ENCODE results near the gene PGBD2. TPM values are rescaled to one million over a fixed set of nuclear protein-coding genes. Genes with fewer than 3 reads are reported as not detected.
A peak's percentile ranks its signal among the peaks of the same experiment; 100 is the strongest.

The PGBD2 gene, protein sequence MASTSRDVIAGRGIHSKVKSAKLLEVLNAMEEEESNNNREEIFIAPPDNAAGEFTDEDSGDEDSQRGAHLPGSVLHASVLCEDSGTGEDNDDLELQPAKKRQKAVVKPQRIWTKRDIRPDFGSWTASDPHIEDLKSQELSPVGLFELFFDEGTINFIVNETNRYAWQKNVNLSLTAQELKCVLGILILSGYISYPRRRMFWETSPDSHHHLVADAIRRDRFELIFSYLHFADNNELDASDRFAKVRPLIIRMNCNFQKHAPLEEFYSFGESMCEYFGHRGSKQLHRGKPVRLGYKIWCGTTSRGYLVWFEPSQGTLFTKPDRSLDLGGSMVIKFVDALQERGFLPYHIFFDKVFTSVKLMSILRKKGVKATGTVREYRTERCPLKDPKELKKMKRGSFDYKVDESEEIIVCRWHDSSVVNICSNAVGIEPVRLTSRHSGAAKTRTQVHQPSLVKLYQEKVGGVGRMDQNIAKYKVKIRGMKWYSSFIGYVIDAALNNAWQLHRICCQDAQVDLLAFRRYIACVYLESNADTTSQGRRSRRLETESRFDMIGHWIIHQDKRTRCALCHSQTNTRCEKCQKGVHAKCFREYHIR
- 1.4 TPM for polyA plus RNA-seq (2012; ENCODE audit: low read depth, missing spikeins)

DNA sequence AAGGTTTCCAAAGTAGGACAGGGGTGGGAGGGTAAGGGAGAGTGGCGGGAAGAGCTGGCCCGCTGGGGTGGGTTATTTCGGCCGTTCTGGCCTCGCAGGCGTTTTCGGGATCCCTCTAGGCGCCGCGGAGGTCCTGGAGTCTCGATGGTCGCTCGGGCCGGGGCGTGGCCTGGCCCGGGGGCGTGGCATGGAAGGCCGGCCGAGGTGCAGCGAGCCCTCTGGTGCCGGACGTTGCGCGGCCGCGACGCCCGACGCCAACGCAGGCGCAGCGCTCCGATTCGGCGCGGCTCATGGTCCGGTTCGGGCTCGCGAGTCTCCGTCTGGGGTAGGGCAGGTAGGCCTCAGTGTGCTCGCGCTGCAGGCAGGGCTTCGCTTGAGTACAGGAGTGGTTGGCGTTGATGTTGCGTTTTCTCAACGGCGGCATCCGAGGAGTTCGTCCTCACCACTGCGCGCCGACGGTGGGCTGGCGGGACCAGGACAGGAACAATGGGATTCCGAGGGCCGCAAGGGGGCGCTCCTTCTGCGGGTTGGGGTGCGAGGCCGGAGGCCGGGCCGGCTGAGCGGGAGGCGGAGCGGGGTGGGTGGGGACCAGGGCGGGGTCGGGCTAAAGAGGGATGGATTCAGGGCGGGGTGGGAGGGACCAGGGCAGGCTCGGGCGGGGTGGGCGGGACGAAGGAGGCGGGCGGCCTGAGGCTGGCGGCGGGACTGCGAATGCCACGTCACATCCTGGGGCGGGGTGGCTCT lies at the start of gene PGBD2:
PGBD2 (plus strand) TSS at position 227 of the 744 bp plus-strand sequence. CDS start 7,628 bp downstream, outside the sequence.
- TF ChIP-seq POU2F2 (IDR thresholded peaks at IDR 0.05; ENCODE audit: low read depth, low read length) (no peak; the same call in 1 of the 2 replicates), TAF1 (IDR thresholded peaks at IDR 0.05; ENCODE audit: low read depth, low read length) (peak; percentile 79; the same call in 1 of the 2 replicates), POLR2A (IDR thresholded peaks at IDR 0.05; ENCODE audit: low read depth, low read length) (peak; percentile 89), POLR2AphosphoS5 (IDR thresholded peaks at IDR 0.05; ENCODE audit: low read depth, low read length) (peak; percentile 90)
- DNase-seq (ENCODE audit: insufficient read length, low spot score) (peak; percentile 85), FAIRE-seq (peak; percentile 98)

DNA sequence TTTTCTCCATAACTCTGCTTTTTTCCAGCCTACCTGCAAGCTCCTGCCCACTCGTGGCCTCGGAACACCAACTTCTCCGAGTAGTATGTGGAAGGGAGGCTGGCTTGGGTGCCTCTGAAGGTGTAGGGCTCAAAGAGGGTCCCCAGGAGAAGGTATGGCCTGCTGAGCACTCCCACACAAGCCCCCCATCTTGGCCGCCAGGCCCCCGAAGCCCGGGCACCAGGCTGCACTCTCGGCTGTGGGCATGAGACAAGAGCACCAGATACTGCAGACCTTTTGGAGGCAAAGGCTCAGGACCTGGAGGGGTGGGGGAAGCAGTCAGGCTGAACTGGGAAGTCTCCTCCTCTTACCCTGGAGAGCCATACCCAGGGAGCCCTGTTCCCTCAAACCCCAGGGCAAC lies 48.8 kb upstream of the PGBD2 start:
- TF ChIP-seq TAF1 (IDR thresholded peaks at IDR 0.05; ENCODE audit: low read depth, low read length) = no peak
- no peak for DNase-seq (ENCODE audit: insufficient read length, low spot score)
- FAIRE-seq = no peak

DNA sequence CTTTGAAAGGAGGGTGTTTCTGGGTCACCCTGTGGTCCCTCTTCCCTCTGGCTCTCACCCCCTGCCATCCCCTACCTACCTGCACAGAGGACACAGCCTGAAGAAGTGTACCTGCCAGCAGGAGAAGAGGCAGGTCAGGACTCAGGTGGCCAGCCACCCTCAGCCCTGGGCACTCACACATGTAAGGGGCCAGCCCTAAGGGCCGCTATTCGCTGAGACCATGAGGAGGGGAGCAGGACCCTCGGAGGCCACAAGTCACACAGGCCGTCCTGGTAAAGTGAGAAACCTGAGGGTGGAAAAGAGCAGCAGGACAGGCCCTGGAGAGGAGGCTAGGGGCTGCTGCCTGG lies 48.3 kb upstream of the PGBD2 start:
- FAIRE-seq (no peak), DNase-seq (ENCODE audit: insufficient read length, low spot score) (no peak)
- no peak for TF ChIP-seq POLR2AphosphoS5 (IDR thresholded peaks at IDR 0.05; ENCODE audit: low read depth, low read length)
- TF ChIP-seq PAX5 (IDR thresholded peaks at IDR 0.05; ENCODE audit: insufficient read depth, low read length, severe bottlenecking) = no peak
- no peak for TF ChIP-seq POU2F2 (IDR thresholded peaks at IDR 0.05; ENCODE audit: low read depth, low read length)
- no peak for TF ChIP-seq TAF1 (IDR thresholded peaks at IDR 0.05; ENCODE audit: low read depth, low read length)
- TF ChIP-seq SPI1 (IDR thresholded peaks at IDR 0.05; ENCODE audit: low read depth, low read length) = no peak
- TF ChIP-seq POLR2A (IDR thresholded peaks at IDR 0.05; ENCODE audit: low read depth, low read length) = no peak

DNA sequence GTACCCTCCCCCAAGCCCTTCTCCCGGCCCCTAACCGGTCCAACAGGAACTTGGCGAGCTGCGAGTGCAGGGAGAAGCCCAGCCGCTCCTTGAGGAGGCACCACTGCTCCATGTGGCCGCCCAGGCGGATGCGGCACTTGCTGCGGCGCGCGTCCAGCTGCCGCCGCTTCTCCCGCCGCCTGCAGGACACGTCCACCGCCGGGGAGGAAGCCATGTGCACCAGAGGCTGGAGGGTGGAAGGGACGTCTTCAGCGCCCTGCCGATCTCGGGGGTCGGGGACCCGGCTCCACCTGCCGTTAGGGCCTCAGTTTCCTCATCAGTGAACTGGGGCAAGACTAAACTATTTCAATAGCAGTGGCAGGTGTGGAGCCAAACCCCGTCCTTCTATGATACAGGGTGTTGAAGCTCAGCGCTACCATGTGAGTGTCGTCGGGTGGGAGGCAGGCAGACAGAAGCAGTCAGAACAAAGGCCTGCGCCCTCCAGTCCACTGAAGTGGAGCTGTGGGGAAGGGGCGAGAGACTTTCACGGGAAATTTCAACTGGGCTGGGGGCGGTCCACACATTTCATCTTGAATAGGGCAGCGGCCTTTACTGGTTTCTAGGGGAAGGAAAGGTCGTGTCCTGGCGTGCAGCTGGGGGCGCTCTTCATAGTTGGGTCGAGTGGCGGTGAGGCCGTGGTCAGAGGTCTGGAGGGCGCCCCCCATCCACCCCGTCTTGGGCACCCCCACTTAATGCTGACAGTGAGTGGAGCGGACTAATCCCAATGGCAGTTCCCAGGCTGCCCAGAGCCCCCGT lies 47.7 kb upstream of the PGBD2 start:
- peak; percentile 41 for FAIRE-seq
- peak; percentile 66 for DNase-seq (ENCODE audit: insufficient read length, low spot score)
- TF ChIP-seq PAX5 (IDR thresholded peaks at IDR 0.05; ENCODE audit: insufficient read depth, low read length, severe bottlenecking) = no peak
- 0 out of 2 replicates have a peak, but pooled peaks have one; percentile 31 for TF ChIP-seq POU2F2 (IDR thresholded peaks at IDR 0.05; ENCODE audit: low read depth, low read length)

DNA sequence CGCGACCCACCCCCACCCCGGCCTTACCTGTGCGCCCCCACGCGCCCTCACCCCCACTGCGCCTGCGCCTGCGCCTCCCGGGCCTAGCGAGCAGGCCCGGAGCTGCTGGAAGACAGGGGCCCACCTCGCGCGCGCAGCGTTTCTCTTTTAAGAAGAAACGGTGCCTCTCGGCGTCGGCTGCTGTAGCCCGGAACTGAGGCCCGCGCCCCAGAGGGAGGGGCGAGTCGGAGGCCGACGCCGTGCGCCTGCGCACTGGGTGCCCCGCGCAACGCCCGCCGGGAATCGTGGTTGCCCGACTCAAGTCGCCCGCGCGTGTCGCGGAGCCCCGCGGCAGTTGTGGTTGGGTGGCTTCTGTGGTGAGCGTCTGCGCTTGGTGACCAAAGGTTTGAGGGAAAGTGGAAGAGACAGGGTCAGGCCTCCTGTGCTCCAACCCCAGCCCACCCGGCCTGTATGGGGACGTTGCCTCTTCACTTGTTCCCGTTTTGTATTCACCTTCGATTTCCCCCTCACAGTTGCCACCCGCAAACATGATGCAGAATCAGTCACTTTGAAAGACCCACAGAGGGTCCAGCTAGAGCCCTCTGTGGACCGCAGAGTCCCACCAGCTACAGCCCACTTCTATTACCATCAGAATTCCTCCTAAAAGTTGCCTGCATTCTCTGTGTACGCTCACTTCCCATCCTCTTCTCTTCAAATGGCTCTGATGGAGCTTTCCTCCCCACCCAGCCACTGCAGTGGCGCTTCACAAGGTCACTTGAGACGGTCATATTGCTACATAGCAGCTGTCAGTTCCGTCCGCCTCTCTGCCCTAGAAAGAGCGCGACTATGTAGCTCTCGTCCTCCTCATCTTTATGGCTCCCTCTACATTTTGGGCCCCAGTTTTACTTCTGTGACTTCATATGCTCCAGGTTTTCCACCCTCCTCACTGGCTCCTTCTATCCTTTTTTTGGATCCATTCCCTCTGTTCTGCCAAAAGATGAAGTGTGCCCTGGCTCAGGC lies 46.8 kb upstream of the PGBD2 start, which contains the start of gene ZNF692:
ZNF692 (minus strand) TSS at position 195 of the 999 bp plus-strand sequence. CDS start 776 bp downstream, outside the sequence.
- DNase-seq (ENCODE audit: insufficient read length, low spot score) (peak; percentile 98), FAIRE-seq (peak; percentile 95)
- TF ChIP-seq SPI1 (IDR thresholded peaks at IDR 0.05; ENCODE audit: low read depth, low read length) (no peak), POLR2AphosphoS5 (IDR thresholded peaks at IDR 0.05; ENCODE audit: low read depth, low read length) (peak; percentile 82), POLR2A (IDR thresholded peaks at IDR 0.05; ENCODE audit: low read depth, low read length) (peak; percentile 73; the same call in 1 of the 2 replicates), PAX5 (IDR thresholded peaks at IDR 0.05; ENCODE audit: insufficient read depth, low read length, severe bottlenecking) (peak; percentile 61), POU2F2 (IDR thresholded peaks at IDR 0.05; ENCODE audit: low read depth, low read length) (peak; percentile 73; the same call in 1 of the 2 replicates), TAF1 (IDR thresholded peaks at IDR 0.05; ENCODE audit: low read depth, low read length) (no peak)

DNA sequence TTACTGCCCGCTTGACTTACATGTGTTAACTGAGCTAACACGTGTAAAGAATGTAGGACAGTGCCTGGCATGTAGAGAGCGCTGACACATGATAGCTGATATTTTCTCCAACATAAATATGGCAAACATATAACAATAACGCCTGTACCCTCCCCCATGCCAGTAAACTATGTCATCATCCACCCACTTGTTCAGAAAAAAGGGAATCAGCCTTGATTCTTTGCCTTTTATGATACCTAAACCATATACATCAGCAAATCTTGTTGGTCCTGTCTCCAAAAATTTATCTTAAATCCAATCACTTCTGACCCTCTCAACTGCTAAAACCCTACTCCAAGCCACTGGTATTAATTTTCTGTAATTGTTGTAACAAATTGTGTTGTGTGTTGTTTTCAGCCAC lies 46.0 kb upstream of the PGBD2 start:
- DNase-seq (ENCODE audit: insufficient read length, low spot score) (no peak), FAIRE-seq (no peak)
- no peak for TF ChIP-seq POLR2A (IDR thresholded peaks at IDR 0.05; ENCODE audit: low read depth, low read length)
- no peak for TF ChIP-seq SPI1 (IDR thresholded peaks at IDR 0.05; ENCODE audit: low read depth, low read length)
- TF ChIP-seq POU2F2 (IDR thresholded peaks at IDR 0.05; ENCODE audit: low read depth, low read length) = no peak
- TF ChIP-seq TAF1 (IDR thresholded peaks at IDR 0.05; ENCODE audit: low read depth, low read length) = no peak
- no peak for TF ChIP-seq POLR2AphosphoS5 (IDR thresholded peaks at IDR 0.05; ENCODE audit: low read depth, low read length)
- no peak for TF ChIP-seq PAX5 (IDR thresholded peaks at IDR 0.05; ENCODE audit: insufficient read depth, low read length, severe bottlenecking)

DNA sequence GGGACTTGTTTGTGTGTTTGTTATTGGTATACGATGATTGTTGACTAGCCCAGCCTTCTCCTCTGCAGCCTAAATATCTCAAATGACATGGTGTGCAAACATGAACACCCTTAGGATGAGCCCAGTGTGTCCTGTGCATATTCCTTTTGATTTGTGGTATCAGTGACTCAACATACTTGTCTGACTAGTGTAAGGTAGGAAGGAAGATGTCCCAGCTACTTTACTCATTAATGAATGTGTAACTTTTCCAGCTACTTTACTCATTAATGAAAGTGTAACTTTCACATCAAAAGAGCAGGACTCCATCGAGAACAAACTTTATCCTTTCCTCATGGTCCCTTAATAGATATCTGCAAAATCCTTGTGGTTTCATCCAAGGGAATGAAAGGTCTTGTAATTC lies 44.4 kb upstream of the PGBD2 start:
- no peak for FAIRE-seq
- no peak for DNase-seq (ENCODE audit: insufficient read length, low spot score)
- TF ChIP-seq POU2F2 (IDR thresholded peaks at IDR 0.05; ENCODE audit: low read depth, low read length) = no peak
- TF ChIP-seq POLR2AphosphoS5 (IDR thresholded peaks at IDR 0.05; ENCODE audit: low read depth, low read length) = no peak
- TF ChIP-seq PAX5 (IDR thresholded peaks at IDR 0.05; ENCODE audit: insufficient read depth, low read length, severe bottlenecking) = no peak
- no peak for TF ChIP-seq TAF1 (IDR thresholded peaks at IDR 0.05; ENCODE audit: low read depth, low read length)
- no peak for TF ChIP-seq SPI1 (IDR thresholded peaks at IDR 0.05; ENCODE audit: low read depth, low read length)
- no peak for TF ChIP-seq POLR2A (IDR thresholded peaks at IDR 0.05; ENCODE audit: low read depth, low read length)

DNA sequence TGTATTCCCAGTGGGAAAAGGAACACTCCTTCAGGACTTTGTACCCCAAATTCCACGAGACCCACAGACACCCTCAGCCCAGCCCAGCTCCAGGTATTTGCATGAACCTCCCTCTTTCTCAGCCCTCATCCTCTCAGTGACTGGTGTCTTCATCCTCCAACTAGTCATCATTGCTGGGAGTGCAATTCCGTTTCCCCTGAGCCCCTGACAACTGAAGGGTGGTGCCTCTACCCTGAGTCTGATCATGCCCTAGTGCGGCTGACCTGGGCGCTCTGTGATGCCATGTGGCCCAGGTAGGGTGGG lies 43.4 kb upstream of the PGBD2 start:
- DNase-seq (ENCODE audit: insufficient read length, low spot score) (no peak), FAIRE-seq (no peak)
- TF ChIP-seq PAX5 (IDR thresholded peaks at IDR 0.05; ENCODE audit: insufficient read depth, low read length, severe bottlenecking) = no peak
- TF ChIP-seq POU2F2 (IDR thresholded peaks at IDR 0.05; ENCODE audit: low read depth, low read length) = no peak
- TF ChIP-seq TAF1 (IDR thresholded peaks at IDR 0.05; ENCODE audit: low read depth, low read length) = no peak
- no peak for TF ChIP-seq POLR2AphosphoS5 (IDR thresholded peaks at IDR 0.05; ENCODE audit: low read depth, low read length)
- TF ChIP-seq SPI1 (IDR thresholded peaks at IDR 0.05; ENCODE audit: low read depth, low read length) = no peak
- no peak for TF ChIP-seq POLR2A (IDR thresholded peaks at IDR 0.05; ENCODE audit: low read depth, low read length)

All from GM12891 (cell line).